Calu3 (cell line): Measurements from ENCODE around the gene FAM47E. TPM values are rescaled to one million over a fixed set of nuclear protein-coding genes. Genes with fewer than 3 reads are reported as not detected.

Experiments
- BruUV-seq: library from RNA; stranded (reverse); fragments of 400-500 nt; replicated peaks from 2 replicates; lab custom pipeline; 2021; lab: Mats Ljungman, UMichigan
- CTCF ChIA-PET: fragments of 300-600 bp; sonication (Branson Sonifier 250); formaldehyde crosslinking; loops from one replicate; lab custom pipeline; 2022; ENCODE audit warnings: antibody characterized with exemption; lab: Charles Lee
- DNase-seq: peaks from one replicate; pipeline ENCODE4 v3.0.0; 2022
- H3K27ac Mint-ChIP-seq: one replicate; pipeline ENCODE4 v1.8.0; 2022; ENCODE audit warnings: mixed read lengths; ENCODE audit not compliant: unreplicated experiment
- H3K27me3 Mint-ChIP-seq: one replicate; pipeline ENCODE4 v1.8.0; 2022; ENCODE audit warnings: mixed read lengths; ENCODE audit not compliant: unreplicated experiment
- H3K36me3 Mint-ChIP-seq: one replicate; pipeline ENCODE4 v1.8.0; 2022; ENCODE audit warnings: mild to moderate bottlenecking, moderate library complexity, mixed read lengths; ENCODE audit not compliant: insufficient read depth, unreplicated experiment
- H3K4me1 Mint-ChIP-seq: one replicate; pipeline ENCODE4 v1.8.0; 2022; ENCODE audit warnings: mild to moderate bottlenecking, low read depth, mixed read lengths; ENCODE audit not compliant: unreplicated experiment
- H3K4me3 Mint-ChIP-seq: one replicate; pipeline ENCODE4 v1.8.0; 2022; ENCODE audit warnings: mild to moderate bottlenecking, low read depth, moderate library complexity, mixed read lengths; ENCODE audit not compliant: unreplicated experiment
- H3K9me3 Mint-ChIP-seq: one replicate; pipeline ENCODE4 v1.8.0; 2022; ENCODE audit warnings: low read depth, mixed read lengths; ENCODE audit not compliant: unreplicated experiment
- intact Hi-C: fragments of 100-400 bp; cut with micrococcal nuclease; formaldehyde crosslinking; loops from one replicate; pipeline ENCODE4 v1.10.0; 2022; ENCODE audit not compliant: unreplicated experiment
- total RNA-seq: library from RNA; stranded (reverse); gene quantifications from 2 replicates; pipeline ENCODE4 v1.2.3, GENCODE V29; 2022
- TF ChIP-seq, protein P1 (sequence below): fragments of 200-600 bp; IDR thresholded peaks from one replicate; pipeline ENCODE4 v1.8.0; 2022; ENCODE audit warnings: antibody characterized with exemption; ENCODE audit not compliant: unreplicated experiment

FAM47E gene
- total RNA-seq, 1 experiment from 2014 or later, result 0.57 TPM

DNA sequence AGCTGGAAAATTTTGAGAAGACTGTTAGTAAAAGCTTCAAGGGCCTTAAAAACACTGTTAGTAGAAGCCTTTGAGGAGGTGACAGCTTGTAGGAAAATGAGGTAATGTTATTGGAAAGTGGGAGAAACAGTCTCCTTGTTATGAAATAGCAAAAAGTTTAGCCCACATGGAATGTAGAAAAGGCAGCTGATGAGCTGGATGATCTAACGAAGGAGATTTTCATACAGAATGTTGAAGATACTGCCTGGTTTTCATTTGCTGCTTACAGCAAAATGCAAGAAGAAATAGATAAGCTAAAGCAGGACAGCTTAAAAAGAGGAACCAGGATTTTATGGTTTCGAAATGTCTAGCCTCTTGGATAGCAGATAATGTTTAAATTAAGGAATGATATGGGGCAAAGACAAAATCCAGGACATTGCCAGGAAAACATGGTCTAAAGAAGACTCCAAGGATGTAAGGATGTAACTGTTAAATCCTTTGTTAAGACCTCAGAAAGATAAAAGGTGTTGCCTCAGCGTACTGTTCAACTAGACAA lies 44.8 kb downstream of the FAM47E start:
- H3K27me3 Mint-ChIP-seq, result no peaks in the 10 kb centered on the region
- BruUV-seq, result no TSS peak
- CTCF ChIA-PET, result interaction anchor here (0.7 kb wide), 1 partner anchor 11 kb away, joined by 3 read pairs; no protein-coding TSS in a partner anchor

DNA sequence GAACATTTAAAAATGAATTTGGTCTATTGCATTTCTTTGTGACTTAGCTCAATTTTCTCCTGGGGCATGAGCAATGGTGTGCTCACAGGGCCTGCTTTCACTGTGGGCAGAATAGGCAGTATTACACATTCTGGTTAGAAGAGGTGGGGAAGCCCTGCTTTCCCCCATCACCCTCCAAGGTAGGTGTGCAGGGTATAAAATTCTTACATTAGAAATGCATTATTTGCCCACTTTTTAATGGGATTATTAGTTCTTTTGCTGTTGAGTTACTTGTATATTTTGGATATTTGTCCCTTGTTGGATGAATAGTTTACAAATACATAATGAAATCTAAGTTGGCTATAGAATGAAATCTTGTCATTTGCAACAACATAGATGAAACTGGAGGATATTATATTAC lies 46.7 kb downstream of the FAM47E start:
- Mint-ChIP-seq H3K27ac (no peak overlapping the region), H3K27me3 (no peaks in the 10 kb centered on the region), H3K4me1 (peaks cover 36% of the 10 kb centered on the region), H3K36me3 (no peaks in the 10 kb centered on the region), H3K9me3 (peaks cover 4% of the 10 kb centered on the region), H3K4me3 (no peak overlapping the region)
- intact Hi-C loops, result no loop called here
- CTCF ChIA-PET, result no interaction called here
- DNase-seq, result no peak
- BruUV-seq, result no TSS peak
- TF ChIP-seq, protein P1, sequence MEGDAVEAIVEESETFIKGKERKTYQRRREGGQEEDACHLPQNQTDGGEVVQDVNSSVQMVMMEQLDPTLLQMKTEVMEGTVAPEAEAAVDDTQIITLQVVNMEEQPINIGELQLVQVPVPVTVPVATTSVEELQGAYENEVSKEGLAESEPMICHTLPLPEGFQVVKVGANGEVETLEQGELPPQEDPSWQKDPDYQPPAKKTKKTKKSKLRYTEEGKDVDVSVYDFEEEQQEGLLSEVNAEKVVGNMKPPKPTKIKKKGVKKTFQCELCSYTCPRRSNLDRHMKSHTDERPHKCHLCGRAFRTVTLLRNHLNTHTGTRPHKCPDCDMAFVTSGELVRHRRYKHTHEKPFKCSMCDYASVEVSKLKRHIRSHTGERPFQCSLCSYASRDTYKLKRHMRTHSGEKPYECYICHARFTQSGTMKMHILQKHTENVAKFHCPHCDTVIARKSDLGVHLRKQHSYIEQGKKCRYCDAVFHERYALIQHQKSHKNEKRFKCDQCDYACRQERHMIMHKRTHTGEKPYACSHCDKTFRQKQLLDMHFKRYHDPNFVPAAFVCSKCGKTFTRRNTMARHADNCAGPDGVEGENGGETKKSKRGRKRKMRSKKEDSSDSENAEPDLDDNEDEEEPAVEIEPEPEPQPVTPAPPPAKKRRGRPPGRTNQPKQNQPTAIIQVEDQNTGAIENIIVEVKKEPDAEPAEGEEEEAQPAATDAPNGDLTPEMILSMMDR, result no peak

More for the DNA sequence above, 44.8 kb downstream of the FAM47E start:
- Mint-ChIP-seq H3K27ac (no peak overlapping the region), H3K36me3 (no peaks in the 10 kb centered on the region), H3K4me1 (peaks cover 23% of the 10 kb centered on the region), H3K4me3 (no peak overlapping the region), H3K9me3 (peaks cover 6% of the 10 kb centered on the region)
- intact Hi-C loops, result no loop called here
- TF ChIP-seq, protein P1, result no peak
- DNase-seq, result no peak

DNA sequence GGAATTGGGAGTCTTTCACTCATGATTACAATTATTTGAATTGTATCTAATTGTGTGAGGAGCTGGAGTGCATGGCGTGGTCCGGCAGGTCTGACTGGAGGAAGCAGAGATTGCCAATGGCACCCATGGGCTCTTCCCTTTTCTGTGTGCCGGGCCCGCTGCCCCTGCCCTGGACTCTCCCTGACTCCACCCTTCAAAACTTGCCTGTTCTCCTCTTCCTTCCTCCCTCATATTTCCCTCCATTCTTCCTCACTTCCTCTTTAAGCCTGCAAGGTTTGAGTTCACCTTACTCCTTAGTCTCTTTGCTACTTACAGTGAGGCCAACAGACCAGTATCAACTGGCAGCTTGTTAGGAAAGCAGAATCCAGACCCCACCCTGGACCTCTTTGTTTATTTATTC lies 48.5 kb downstream of the FAM47E start:
- no peak for DNase-seq
- CTCF ChIA-PET, result no interaction called here
- Mint-ChIP-seq H3K36me3 (no peaks in the 10 kb centered on the region), H3K4me1 (peaks cover 44% of the 10 kb centered on the region), H3K4me3 (no peak overlapping the region), H3K27ac (peak overlapping the region; percentile 10), H3K9me3 (peaks cover 4% of the 10 kb centered on the region), H3K27me3 (no peaks in the 10 kb centered on the region)
- TF ChIP-seq, protein P1, result no peak
- intact Hi-C loops, result no loop called here
- no TSS peak for BruUV-seq

DNA sequence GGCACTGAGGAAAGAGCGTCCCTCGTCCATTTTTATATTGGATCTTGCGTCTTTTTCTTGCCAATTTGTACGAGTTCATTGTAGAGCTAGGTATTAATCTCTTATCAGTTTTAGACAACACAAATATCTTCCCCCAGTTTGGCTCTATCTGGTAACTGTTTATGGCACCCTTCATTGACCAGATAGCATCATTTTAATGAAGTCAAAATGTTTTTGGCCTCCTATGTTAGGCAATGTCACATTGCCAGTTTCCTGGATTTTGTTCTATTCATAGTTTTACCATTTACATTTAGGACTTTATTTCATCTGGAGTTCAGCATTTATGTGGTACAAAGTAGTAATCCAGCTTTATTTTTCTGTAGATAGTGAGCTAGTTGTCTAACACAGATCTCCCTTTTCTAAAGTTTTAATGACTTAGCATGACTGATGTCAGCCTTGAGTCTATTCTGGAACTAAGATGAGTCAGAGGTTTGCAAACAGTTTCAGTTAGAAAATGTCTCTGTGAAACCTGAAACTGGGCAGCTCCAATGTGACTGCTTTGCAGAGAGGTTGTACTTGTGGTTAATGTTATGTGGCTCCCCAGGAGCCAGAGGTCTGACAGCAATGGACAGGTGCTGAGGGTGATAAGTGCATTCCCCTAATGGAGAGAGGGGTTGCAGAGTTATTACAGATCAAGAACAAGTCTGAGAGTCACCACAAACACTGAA lies 49.7 kb downstream of the FAM47E start:
- H3K9me3 Mint-ChIP-seq, result peaks cover 4% of the 10 kb centered on the region
- peaks cover 4% of the 10 kb centered on the region for H3K36me3 Mint-ChIP-seq
- H3K27ac Mint-ChIP-seq, result peak overlapping the region; percentile 77
- H3K4me1 Mint-ChIP-seq, result peaks cover 52% of the 10 kb centered on the region
- no TSS peak for BruUV-seq
- CTCF ChIA-PET, result no interaction called here
- H3K27me3 Mint-ChIP-seq, result no peaks in the 10 kb centered on the region
- TF ChIP-seq, protein P1, result no peak
- intact Hi-C loops, result no loop called here
- peak; percentile 35 for DNase-seq
- no peak overlapping the region for H3K4me3 Mint-ChIP-seq
